T-helper 17 cell (primary cell): ENCODE results near the gene SPTSSA. TPM values are rescaled to one million over a fixed set of nuclear protein-coding genes. Genes with fewer than 3 reads are reported as not detected.
"Not testable (repeated sequence)": the region's sequence is repeated elsewhere in the genome, so short reads cannot be mapped to it uniquely, and the experiment has no call there.

Experiments used
- ATAC-seq: fragments of 150-1000 bp; cut with Tn5 transposase; 2 replicates; pipeline ENCODE4 v1.10.0; 2021; ENCODE audit warnings: mild to moderate bottlenecking, moderate library complexity
- DNase-seq, 3 donors: peaks; one replicate each; pipeline versions ENCODE4 v3.0.0 to v3.0.0-alpha.2; 2020 to 2021
- H3K9me3 ChIP-seq: one replicate; pipeline ENCODE4 v1.7.0; 2013; ENCODE audit warnings: low read length, mild to moderate bottlenecking; ENCODE audit not compliant: control insufficient read depth, poor library complexity, severe bottlenecking
- H3K27ac Mint-ChIP-seq: one replicate; pipeline ENCODE4 v1.8.0; 2022; ENCODE audit warnings: mild to moderate bottlenecking, moderate library complexity, mixed read lengths
- H3K27me3 Mint-ChIP-seq: one replicate; pipeline ENCODE4 v1.8.0; 2022; ENCODE audit warnings: mixed read lengths
- H3K36me3 Mint-ChIP-seq: one replicate; pipeline ENCODE4 v1.8.0; 2022; ENCODE audit warnings: low read depth, mixed read lengths
- H3K4me1 Mint-ChIP-seq: one replicate; pipeline ENCODE4 v1.8.0; 2022; ENCODE audit warnings: mild to moderate bottlenecking, mixed read lengths
- H3K4me3 Mint-ChIP-seq: one replicate; pipeline ENCODE4 v1.8.0; 2022; ENCODE audit warnings: mild to moderate bottlenecking, moderate library complexity, mixed read lengths
- total RNA-seq, 4 donors: library from RNA in 2 of 4; stranded (reverse) in 2 of 4; gene quantifications; one replicate each; pipeline ENCODE4 v1.2.3 and lab custom pipeline; 2022 to 2026

The SPTSSA gene
- total RNA-seq, 2 donors from 2014 or later: 2.5 to 3.1 TPM

DNA sequence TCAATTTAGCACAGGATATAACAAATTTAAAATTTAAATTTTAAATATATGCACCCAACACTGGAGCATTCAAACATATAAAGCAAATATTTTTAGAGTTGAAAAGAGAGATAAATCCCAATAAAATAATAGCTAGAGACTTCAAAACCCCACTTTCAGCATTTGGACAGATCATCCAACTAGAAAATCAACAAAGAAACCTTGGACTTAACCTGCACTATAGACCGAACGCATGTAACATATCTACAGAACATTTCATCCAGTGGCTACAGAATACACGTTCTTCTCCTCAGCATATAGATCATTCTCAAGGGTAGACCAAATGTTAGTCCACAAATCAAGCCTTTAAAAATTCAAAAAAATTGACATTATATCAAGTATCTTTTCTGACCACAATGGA, 64.0 kb downstream of the SPTSSA start:
- H3K27ac Mint-ChIP-seq: no peak overlapping the region
- H3K4me3 Mint-ChIP-seq: no peak overlapping the region
- H3K36me3 Mint-ChIP-seq: no peaks in the 10 kb centered on the region
- DNase-seq: no peak
- no peak for ATAC-seq
- no peaks in the 10 kb centered on the region for H3K27me3 Mint-ChIP-seq
- H3K4me1 Mint-ChIP-seq: no peaks in the 10 kb centered on the region
- no peaks in the 10 kb centered on the region for H3K9me3 ChIP-seq

GRCh38 chr14:34387974-34388516, 74.0 kb downstream of the SPTSSA start:
- H3K27ac Mint-ChIP-seq: no peak overlapping the region

DNA sequence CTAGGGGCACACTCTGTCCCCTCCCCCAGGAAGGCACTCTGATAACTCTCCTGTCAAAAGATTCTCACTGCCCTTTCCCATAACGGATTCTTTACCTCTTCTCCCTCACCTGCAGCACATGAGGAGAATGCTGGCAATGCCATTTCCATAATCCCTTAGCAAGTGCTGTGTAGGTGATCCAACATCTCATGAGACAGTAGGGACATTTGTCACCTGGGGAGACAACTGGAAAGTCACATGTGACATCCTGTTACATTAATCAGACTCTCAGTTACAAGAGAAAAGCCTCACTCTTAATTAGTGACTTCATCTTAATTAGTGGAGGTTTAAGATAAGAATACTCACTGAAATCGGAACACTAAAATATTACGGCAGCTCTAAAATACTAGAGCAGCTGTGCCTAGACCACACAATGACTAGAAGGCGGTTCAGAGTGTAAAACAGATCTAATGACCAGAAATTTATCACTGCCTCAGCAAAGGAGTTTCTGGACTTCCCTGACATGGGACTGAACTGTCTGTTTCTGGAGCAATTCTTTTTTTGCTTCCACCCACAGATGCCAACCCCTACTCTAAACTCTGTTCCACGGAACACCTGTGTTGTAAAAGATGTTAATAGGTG, 75.1 kb downstream of the SPTSSA start:
- DNase-seq (no peak), ATAC-seq (no peak)
- H3K4me1 Mint-ChIP-seq: no peaks in the 10 kb centered on the region
- H3K27me3 Mint-ChIP-seq: peaks cover 50% of the 10 kb centered on the region
- H3K9me3 ChIP-seq: no peaks in the 10 kb centered on the region
- no peak overlapping the region for H3K27ac Mint-ChIP-seq
- H3K36me3 Mint-ChIP-seq: no peaks in the 10 kb centered on the region
- no peak overlapping the region for H3K4me3 Mint-ChIP-seq

More at GRCh38 chr14:34387974-34388516, 74.0 kb downstream of the SPTSSA start:
- H3K4me3 Mint-ChIP-seq: no peak overlapping the region
- H3K36me3 Mint-ChIP-seq: no peaks in the 10 kb centered on the region
- H3K4me1 Mint-ChIP-seq: no peaks in the 10 kb centered on the region
- ATAC-seq (no peak), DNase-seq (no peak)
- H3K27me3 Mint-ChIP-seq: peaks cover 42% of the 10 kb centered on the region
- H3K9me3 ChIP-seq: no peaks in the 10 kb centered on the region

DNA sequence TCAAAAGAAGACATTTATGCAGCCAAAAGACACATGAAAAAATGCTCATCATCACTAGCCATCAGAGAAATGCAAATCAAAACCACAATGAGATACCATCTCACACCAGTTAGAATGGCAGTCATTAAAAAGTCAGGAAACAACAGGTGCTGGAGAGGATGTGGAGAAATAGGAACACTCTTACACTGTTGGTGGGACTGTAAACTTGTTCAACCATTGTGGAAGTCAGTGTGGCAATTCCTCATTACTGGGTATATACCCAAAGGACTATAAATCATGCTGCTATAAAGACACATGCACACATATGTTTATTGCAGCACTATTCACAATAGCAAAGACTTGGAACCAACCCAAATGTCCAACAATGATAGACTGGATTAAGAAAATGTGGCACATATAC, 76.2 kb downstream of the SPTSSA start:
- not testable (repeated sequence) for H3K4me3 Mint-ChIP-seq, H3K36me3 Mint-ChIP-seq, H3K27ac Mint-ChIP-seq, H3K9me3 ChIP-seq, DNase-seq, ATAC-seq, H3K4me1 Mint-ChIP-seq
- H3K27me3 Mint-ChIP-seq: peaks cover 50% of the 10 kb centered on the region

GRCh38 chr14:34383839-34384238, 78.2 kb downstream of the SPTSSA start:
- H3K36me3 Mint-ChIP-seq: no peaks in the 10 kb centered on the region
- no peak for DNase-seq
- H3K9me3 ChIP-seq: no peaks in the 10 kb centered on the region
- no peak for ATAC-seq
- no peaks in the 10 kb centered on the region for H3K4me1 Mint-ChIP-seq
- H3K27me3 Mint-ChIP-seq: peaks cover 45% of the 10 kb centered on the region
- H3K4me3 Mint-ChIP-seq: no peak overlapping the region
- no peak overlapping the region for H3K27ac Mint-ChIP-seq

Other genes with a start within 250 kb of the SPTSSA start
- 10 to 100 TPM; 64.7 to 67.6 TPM for gene EAPP, start 77.5 kb upstream of the SPTSSA start, total RNA-seq
- gene SNX6, start 167.9 kb upstream of the SPTSSA start, total RNA-seq: 10 to 100 TPM; 67.3 to 87.2 TPM